HUES64 (cell line): ENCODE data around the gene C10orf143.

Experiments
- H3K27ac ChIP-seq: 2 replicates; pipeline ENCODE4 v1.7.0; 2013; ENCODE audit warnings: low read depth, low read length, inconsistent platforms
- H3K27me3 ChIP-seq: 2 replicates; pipeline ENCODE4 v1.6.1; 2013; ENCODE audit warnings: mild to moderate bottlenecking, low read length; ENCODE audit not compliant: insufficient read depth
- H3K36me3 ChIP-seq: 2 replicates; pipeline ENCODE4 v1.6.1; 2013; ENCODE audit warnings: mild to moderate bottlenecking, low read length; ENCODE audit not compliant: insufficient read depth
- H3K4me1 ChIP-seq: 2 replicates; pipeline ENCODE4 v1.6.1; 2013; ENCODE audit warnings: mild to moderate bottlenecking, low read length, moderate library complexity; ENCODE audit not compliant: insufficient read depth
- H3K4me3 ChIP-seq: 2 replicates; pipeline ENCODE4 v1.5.1; 2013; ENCODE audit warnings: mild to moderate bottlenecking, low read length, moderate library complexity
- H3K9ac ChIP-seq: 2 replicates; pipeline ENCODE4 v1.6.1; 2013; ENCODE audit warnings: mild to moderate bottlenecking, low read depth, low read length
- H3K9me3 ChIP-seq: 2 replicates; pipeline ENCODE4 v1.6.1; 2013; ENCODE audit warnings: low read depth, low read length; ENCODE audit not compliant: insufficient read depth
- WGBS: fragments of 150-250, 120-280 bp; methylation state at CpG from one replicate; pipeline ENCODE4 v1.1.7; 2013; ENCODE audit warnings: missing lambda C conversion rate; 5-methylcytosine and 5-hydroxymethylcytosine counted together

C10orf143 gene

DNA sequence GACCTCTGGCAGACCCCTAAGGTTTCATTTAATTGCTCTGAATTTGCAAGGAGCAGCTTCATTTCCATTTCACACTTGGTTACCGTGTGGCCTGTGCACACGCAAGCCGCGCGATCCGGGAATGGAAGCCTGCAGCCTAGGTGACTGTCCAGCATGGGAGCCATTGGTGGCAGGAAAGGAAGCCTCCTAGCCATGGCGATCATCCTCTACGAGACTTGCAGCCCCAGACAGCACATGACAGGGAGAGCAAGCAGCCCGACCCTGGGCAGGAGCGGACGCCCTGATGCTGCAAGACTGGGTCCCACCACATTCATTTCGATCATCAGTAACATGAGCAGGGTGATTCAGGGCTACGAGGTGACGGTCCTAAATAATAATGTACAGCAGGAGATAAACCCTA lies 33.9 kb downstream of the C10orf143 start:
- Histone ChIP-seq H3K9me3 (peaks cover 10% of the 10 kb centered on the region; the same call in 1 of the 2 replicates), H3K27me3 (no peaks in the 10 kb centered on the region), H3K4me3 (no peak overlapping the region), H3K9ac (no peak overlapping the region), H3K27ac (no peak overlapping the region), H3K36me3 (no peaks in the 10 kb centered on the region), H3K4me1 (peaks cover 7% of the 10 kb centered on the region)
- 97% methylated on average over 14 of the region's 14 CpGs for WGBS

DNA sequence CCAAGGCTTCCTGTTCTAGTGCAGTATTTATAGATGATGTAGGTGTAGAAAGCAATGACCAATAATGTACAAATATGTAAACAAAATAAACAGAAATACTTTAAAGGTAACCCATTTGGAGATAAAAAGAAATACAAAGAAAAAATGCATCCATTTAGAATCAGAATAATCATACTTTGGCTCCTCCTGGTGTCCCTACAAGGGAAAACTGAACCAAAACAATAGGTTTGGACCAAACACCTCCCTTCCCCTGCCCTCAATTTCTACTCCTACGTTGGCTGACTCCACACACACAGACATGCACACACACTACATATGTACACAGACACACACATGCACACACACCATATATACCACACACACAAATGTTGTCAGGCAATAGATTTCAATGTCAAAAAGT lies 36.0 kb downstream of the C10orf143 start:
- no peaks in the 10 kb centered on the region for H3K27me3 ChIP-seq
- H3K4me1 ChIP-seq, result peaks cover 7% of the 10 kb centered on the region
- 88% methylated on average over 1 of the region's 1 CpG for WGBS
- H3K9me3 ChIP-seq, result peaks cover 10% of the 10 kb centered on the region; the same call in 1 of the 2 replicates
- H3K4me3 ChIP-seq, result no peak overlapping the region
- H3K27ac ChIP-seq, result no peak overlapping the region
- no peaks in the 10 kb centered on the region for H3K36me3 ChIP-seq
- H3K9ac ChIP-seq, result no peak overlapping the region

DNA sequence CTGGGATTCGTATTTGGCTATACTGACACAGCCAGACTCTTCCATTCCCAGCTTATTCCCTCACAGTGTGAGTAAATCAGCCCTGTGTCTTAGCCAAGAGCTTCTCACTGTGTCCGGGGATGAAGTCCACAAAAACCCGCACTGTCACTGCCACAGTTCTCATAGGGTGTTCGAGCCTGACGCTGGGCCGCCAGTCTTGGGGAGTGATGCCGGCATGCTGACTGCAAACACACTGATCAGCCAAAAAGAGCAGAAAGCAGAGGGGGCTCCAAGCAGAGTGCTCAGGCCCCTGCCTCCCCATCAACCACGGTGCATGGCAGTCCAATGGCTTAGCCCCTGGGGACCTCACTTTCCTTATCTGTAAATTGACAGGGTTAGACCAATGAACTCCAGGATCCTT lies 36.7 kb downstream of the C10orf143 start:
- no peaks in the 10 kb centered on the region for H3K27me3 ChIP-seq
- WGBS, result 92% methylated on average over 8 of the region's 8 CpGs
- peaks cover 10% of the 10 kb centered on the region; the same call in 1 of the 2 replicates for H3K9me3 ChIP-seq
- peaks cover 7% of the 10 kb centered on the region for H3K4me1 ChIP-seq
- no peaks in the 10 kb centered on the region for H3K36me3 ChIP-seq
- H3K9ac ChIP-seq, result no peak overlapping the region
- no peak overlapping the region for H3K27ac ChIP-seq
- H3K4me3 ChIP-seq, result no peak overlapping the region

DNA sequence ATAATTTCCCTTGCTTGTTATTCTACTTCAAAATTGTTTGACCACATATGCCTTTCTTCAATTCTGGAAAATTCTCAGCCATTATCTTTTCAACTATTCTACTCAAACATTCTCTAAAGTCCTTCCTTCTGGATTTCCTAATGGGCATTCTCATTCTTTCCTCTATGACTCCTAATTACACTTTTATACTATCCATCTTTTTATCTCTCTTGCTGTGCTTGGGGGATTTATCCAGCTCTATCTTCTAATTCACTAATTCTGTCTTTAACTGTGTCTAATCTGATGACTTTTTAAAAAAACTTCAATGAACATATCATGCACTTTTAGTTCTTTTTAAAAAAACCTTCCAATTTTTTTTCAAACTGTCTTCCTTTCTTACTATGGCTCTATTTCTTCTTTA lies 38.4 kb downstream of the C10orf143 start:
- Histone ChIP-seq H3K4me1 (no peaks in the 10 kb centered on the region), H3K4me3 (no peak overlapping the region), H3K27ac (no peak overlapping the region), H3K27me3 (no peaks in the 10 kb centered on the region), H3K9ac (no peak overlapping the region), H3K36me3 (no peaks in the 10 kb centered on the region), H3K9me3 (peaks cover 10% of the 10 kb centered on the region; the same call in 1 of the 2 replicates)

DNA sequence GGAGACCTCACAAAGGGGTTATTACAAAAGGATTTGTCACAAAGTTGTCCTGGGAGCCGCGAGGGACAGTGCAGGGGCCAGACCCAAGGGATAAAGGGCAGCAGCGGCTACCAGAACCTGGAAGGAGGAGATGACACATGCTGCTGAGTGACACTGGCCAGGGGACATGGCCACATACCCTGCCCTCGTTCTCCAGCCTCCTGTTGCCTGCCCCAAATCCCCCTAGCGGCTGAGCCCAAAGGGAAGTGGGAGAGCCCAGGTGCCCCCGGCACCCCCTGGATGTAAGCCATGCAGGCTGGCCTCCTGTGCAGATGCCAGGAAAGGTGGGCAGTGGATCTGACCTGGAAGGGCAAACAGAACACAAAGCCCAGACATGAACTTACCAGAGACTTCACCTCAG lies 42.7 kb downstream of the C10orf143 start:
- Histone ChIP-seq H3K4me3 (no peak overlapping the region), H3K4me1 (no peaks in the 10 kb centered on the region), H3K36me3 (no peaks in the 10 kb centered on the region), H3K9ac (no peak overlapping the region), H3K9me3 (peaks cover 10% of the 10 kb centered on the region; the same call in 1 of the 2 replicates), H3K27ac (no peak overlapping the region), H3K27me3 (peaks cover 2% of the 10 kb centered on the region; the same call in 1 of the 2 replicates)
- whole genome bisulfite sequencing, result 94% methylated on average over 6 of the region's 6 CpGs

DNA sequence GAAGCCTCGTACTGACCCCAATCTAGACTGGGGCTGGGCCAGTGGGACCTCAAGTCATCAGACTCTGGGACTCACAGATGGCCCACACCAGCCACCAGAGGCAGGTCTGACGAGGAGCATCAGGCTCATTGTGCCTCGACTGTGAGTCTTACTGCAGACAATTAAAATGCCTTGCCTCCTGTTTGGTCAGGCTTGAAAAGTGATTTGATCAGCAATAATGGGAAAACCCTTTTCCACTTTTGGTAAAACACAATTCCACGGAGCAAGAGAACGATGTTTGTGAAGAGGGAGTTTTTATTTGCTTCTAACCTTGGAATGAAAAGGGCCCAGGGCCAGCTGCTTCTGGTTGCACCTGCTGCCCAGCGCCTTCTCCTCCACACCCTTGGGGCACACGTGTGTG lies 43.9 kb downstream of the C10orf143 start:
- Histone ChIP-seq H3K27me3 (peaks cover 2% of the 10 kb centered on the region; the same call in 1 of the 2 replicates), H3K9ac (no peak overlapping the region), H3K36me3 (no peaks in the 10 kb centered on the region), H3K4me3 (no peak overlapping the region), H3K9me3 (no peaks in the 10 kb centered on the region), H3K4me1 (no peaks in the 10 kb centered on the region), H3K27ac (no peak overlapping the region)
- 94% methylated on average over 7 of the region's 7 CpGs for WGBS

DNA sequence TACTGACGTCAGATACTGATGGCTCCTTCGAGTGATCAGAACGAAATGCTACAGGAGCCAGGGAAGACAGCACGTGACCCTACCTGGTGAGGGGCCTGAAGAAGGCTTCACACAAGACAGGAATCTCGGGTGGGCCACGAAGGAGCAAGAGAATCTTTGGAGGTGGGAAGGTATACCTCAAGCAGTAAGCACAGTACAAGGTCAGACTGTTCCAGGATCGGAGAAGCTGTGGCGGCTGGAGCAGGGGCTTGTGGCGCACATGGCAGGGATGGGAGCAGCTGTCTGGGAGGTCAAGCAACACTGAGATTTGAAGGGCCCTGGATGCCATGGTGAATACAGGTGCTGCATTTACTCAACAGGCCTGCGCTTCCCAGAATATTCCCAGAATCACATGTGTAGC lies 45.4 kb downstream of the C10orf143 start:
- Histone ChIP-seq H3K4me3 (no peak overlapping the region), H3K27ac (no peak overlapping the region), H3K4me1 (no peaks in the 10 kb centered on the region), H3K9me3 (no peaks in the 10 kb centered on the region), H3K36me3 (no peaks in the 10 kb centered on the region), H3K9ac (no peak overlapping the region), H3K27me3 (peaks cover 2% of the 10 kb centered on the region; the same call in 1 of the 2 replicates)
- WGBS, result 92% methylated on average over 10 of the region's 10 CpGs

DNA sequence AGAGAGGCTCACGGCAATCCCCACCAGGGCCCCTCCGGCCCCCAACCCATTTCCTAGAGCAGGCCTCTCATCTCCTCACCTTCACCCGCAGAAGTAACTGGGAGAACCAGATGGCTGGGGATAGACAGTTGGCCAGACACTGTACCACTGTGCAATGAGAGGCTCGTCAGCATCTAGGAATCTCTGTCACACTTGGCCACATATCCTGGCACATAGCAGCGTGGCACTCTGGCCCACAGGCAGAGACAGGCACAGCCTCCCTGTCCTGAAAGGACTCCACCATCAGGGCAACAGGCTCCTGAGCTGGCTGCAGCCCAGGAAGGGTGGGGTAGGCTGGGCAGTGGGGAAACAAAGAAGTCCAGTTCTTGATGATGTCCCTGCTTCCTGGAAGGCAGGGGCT lies 45.8 kb downstream of the C10orf143 start:
- H3K9me3 ChIP-seq, result no peaks in the 10 kb centered on the region
- WGBS, result 95% methylated on average over 5 of the region's 5 CpGs
- H3K4me3 ChIP-seq, result no peak overlapping the region
- no peak overlapping the region for H3K27ac ChIP-seq
- no peaks in the 10 kb centered on the region for H3K4me1 ChIP-seq
- no peaks in the 10 kb centered on the region for H3K36me3 ChIP-seq
- H3K27me3 ChIP-seq, result peaks cover 2% of the 10 kb centered on the region; the same call in 1 of the 2 replicates
- no peak overlapping the region for H3K9ac ChIP-seq

DNA sequence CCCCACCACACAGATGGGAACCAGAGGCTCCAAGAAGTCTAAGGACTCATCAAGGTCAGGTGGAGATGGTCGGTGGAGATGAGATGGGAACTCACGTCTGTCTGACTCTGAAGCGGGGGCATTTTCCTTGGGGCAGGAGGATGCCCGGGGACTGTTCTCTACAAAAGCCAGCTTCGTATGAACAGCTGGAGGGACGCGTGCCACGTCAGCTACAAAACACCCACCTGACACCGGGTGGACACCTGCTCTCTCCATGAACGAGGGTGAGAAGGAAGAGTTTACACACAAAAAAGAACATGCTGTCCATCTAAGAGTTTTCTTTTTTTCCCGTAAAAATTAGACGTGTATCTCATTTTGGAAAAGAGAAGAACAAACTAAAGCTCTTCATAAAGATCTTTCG lies 47.7 kb downstream of the C10orf143 start:
- Histone ChIP-seq H3K27ac (no peak overlapping the region), H3K4me1 (no peaks in the 10 kb centered on the region), H3K9me3 (no peaks in the 10 kb centered on the region), H3K4me3 (no peak overlapping the region), H3K36me3 (no peaks in the 10 kb centered on the region), H3K9ac (no peak overlapping the region), H3K27me3 (peaks cover 2% of the 10 kb centered on the region; the same call in 1 of the 2 replicates)
- WGBS, result 97% methylated on average over 13 of the region's 13 CpGs

DNA sequence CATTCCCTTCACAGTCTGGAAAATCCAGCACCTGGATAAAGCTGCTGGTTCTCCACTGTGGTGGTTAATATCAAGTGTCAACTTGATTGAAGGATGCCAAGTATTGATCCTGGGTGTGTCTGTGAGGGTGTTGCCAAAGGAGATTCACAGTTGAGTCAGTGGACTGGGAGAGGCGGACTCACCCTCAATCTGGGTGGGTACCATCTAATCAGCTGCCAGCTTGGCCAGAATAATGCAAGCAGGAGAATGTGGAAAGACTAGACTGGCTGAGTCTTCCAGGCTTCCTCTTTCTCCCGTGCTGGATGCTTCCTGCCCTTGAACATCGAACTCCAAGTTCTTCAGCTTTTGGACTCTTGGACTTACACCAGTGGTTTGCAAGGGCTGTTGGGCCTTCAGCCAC lies 48.4 kb downstream of the C10orf143 start:
- H3K9ac ChIP-seq, result no peak overlapping the region
- H3K36me3 ChIP-seq, result no peaks in the 10 kb centered on the region
- H3K4me1 ChIP-seq, result no peaks in the 10 kb centered on the region
- no peak overlapping the region for H3K27ac ChIP-seq
- no peaks in the 10 kb centered on the region for H3K9me3 ChIP-seq
- H3K4me3 ChIP-seq, result no peak overlapping the region
- peaks cover 2% of the 10 kb centered on the region; the same call in 1 of the 2 replicates for H3K27me3 ChIP-seq
- WGBS, result 95% methylated on average over 3 of the region's 3 CpGs

DNA sequence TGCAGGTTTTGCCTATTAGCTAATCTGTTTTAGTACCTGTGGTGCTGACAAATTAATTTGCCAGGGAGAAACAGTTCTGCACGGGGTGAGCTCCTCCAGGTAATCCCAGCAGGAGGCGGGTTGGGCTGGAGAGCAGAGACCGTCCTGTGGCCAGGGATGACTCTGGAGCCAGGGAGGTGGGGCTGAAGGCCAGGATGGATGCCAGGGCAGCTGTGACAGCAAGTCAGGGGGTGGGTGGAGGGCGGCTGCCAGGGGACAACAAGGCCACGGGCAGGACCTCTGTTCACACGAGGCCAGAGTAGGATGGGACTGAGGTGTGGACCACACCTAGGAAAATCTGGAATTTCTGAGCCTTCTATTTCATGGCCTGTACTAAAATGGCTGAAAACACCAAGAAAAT lies 48.9 kb downstream of the C10orf143 start:
- no peak overlapping the region for H3K4me3 ChIP-seq
- no peaks in the 10 kb centered on the region for H3K4me1 ChIP-seq
- no peak overlapping the region for H3K27ac ChIP-seq
- 85% methylated on average over 6 of the region's 6 CpGs for WGBS
- H3K9ac ChIP-seq, result no peak overlapping the region
- H3K36me3 ChIP-seq, result no peaks in the 10 kb centered on the region
- no peaks in the 10 kb centered on the region for H3K9me3 ChIP-seq
- peaks cover 2% of the 10 kb centered on the region; the same call in 1 of the 2 replicates for H3K27me3 ChIP-seq

DNA sequence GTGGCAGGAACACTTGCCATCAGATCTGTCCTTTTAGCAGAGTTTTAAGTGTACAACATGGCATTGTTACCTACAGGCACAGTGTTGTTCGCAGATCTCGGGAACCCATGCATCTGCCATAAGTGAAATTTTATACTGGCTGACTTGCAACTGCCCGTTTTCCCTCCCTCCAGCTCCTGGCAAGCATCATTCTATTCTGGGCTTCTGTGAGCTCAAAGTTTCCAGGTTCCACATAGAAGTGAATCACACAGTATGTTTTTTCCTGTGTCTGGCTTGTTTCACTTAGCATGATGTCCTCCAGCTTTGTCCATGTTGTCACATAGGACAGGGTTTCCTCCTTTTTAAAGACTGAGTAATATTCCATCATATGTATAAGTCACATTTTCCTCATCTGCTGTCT lies 56.6 kb downstream of the C10orf143 start:
- Histone ChIP-seq H3K27me3 (no peaks in the 10 kb centered on the region), H3K4me1 (no peaks in the 10 kb centered on the region)
- 96% methylated on average over 3 of the region's 3 CpGs for WGBS

More for the DNA sequence above, 56.6 kb downstream of the C10orf143 start:
- Histone ChIP-seq H3K4me3 (no peak overlapping the region), H3K27ac (no peak overlapping the region), H3K9me3 (peaks cover 5% of the 10 kb centered on the region), H3K9ac (no peak overlapping the region), H3K36me3 (no peaks in the 10 kb centered on the region)
